GM18870 (cell line): ENCODE data around the gene ELF3.
"Not testable (repeated sequence)": the region's sequence is repeated elsewhere in the genome, so short reads cannot be mapped to it uniquely, and the experiment has no call there.

Experiments used
- ATAC-seq: cut with Tn5 transposase; IDR thresholded peaks from one replicate; pipeline ENCODE4 v1.9.1; 2021; ENCODE audit warnings: moderate library complexity; ENCODE audit not compliant: unreplicated experiment

ELF3 gene

DNA sequence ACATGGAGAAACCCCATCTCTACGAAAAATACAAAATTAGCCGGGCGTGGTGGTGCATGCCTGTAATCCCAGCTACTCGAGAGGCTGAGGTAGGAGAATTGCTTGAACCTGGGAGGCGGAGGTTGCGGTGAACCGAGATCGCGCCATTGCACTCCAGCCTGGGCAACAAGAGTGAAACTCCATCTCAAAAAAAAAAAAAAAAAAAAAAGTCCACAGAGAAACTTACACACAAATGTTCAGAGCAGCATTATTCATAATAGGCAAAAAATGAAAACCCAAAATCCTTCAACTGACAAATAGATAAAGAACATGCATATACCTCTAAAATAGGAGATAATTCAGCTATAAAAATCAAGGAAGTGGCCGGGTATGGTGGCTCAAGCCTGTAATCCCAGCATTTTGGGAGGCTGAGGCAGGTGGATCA lies 54.5 kb downstream of the ELF3 start:
- not testable (repeated sequence) for ATAC-seq
